GM12878 (cell line): ENCODE results near the gene C20orf96. TPM values are rescaled to one million over a fixed set of nuclear protein-coding genes. Genes with fewer than 3 reads are reported as not detected.

Experiments
- ATAC-seq: fragments of 200-7000 bp; cut with Tn5 transposase; 3 replicates; pipeline ENCODE4 v1.9.1; 2020; ENCODE audit warnings: mild to moderate bottlenecking, moderate library complexity
- BruUV-seq: library from RNA; stranded (reverse); fragments of 400-500 nt; replicated peaks from 2 replicates; lab custom pipeline; 2021; lab: Mats Ljungman, UMichigan
- CTCF ChIA-PET: fragments of 300-600 bp; sonication (Branson Sonifier 250); formaldehyde crosslinking; extraction: SDS; loops from one replicate; lab custom pipeline; 2021; ENCODE audit warnings: inconsistent platforms; lab: Yijun Ruan, JAX
- POLR2A ChIA-PET: fragments of 350-600 bp; formaldehyde crosslinking; extraction: SDS; loops from one replicate; lab custom pipeline; 2021; ENCODE audit warnings: inconsistent platforms; lab: Charles Lee
- RAD21 ChIA-PET: fragments of 300-600 bp; sonication (Branson Sonifier 250); formaldehyde crosslinking; loops from one replicate; lab custom pipeline; 2023; ENCODE audit warnings: antibody characterized with exemption; ENCODE audit not compliant: unreplicated experiment; lab: Charles Lee
- SMC1A ChIA-PET: fragments of 300-600 bp; sonication (Branson Sonifier 250); formaldehyde crosslinking; loops from one replicate; lab custom pipeline; 2023; ENCODE audit not compliant: unreplicated experiment, uncharacterized antibody; lab: Charles Lee
- DNase-seq: peaks from one replicate; pipeline ENCODE4 v3.0.0-alpha.2; 2011; ENCODE audit warnings: low read depth, low spot score
- FAIRE-seq: peaks from 3 replicates; lab custom pipeline; 2011; peaks lifted over from hg19 to GRCh38; lab: Jason Lieb, UNC
- H2AFZ ChIP-seq: 2 replicates; pipeline ENCODE4 v1.6.0; 2011; ENCODE audit warnings: low read depth, low read length, control low read depth; ENCODE audit not compliant: control insufficient read depth
- H3K27ac ChIP-seq: 2 replicates; pipeline ENCODE4 v1.5.1; 2011; ENCODE audit warnings: control low read depth; ENCODE audit not compliant: control insufficient read depth, insufficient read depth
- H3K27me3 ChIP-seq, 2 experiments: replicated peaks in 1 of 2; 2 replicates each; pipeline versions ENCODE4 v1.6.0 to v1.6.1; 2011; ENCODE audit warnings: low read length in 1 of 2; ENCODE audit not compliant: control insufficient read depth in 2 of 2, insufficient read depth in 2 of 2
- H3K36me3 ChIP-seq, 2 experiments: 2 replicates each; pipeline ENCODE4 v1.5.1; 2011; ENCODE audit warnings: low read length in 1 of 2; ENCODE audit not compliant: control insufficient read depth in 2 of 2, insufficient read depth in 2 of 2
- H3K4me1 ChIP-seq: 2 replicates; pipeline ENCODE4 v1.6.1; 2011; ENCODE audit warnings: mild to moderate bottlenecking, low read length, moderate library complexity, mixed read lengths; ENCODE audit not compliant: control insufficient read depth, insufficient read depth
- H3K4me2 ChIP-seq: 2 replicates; pipeline ENCODE4 v1.6.0; 2011; ENCODE audit warnings: control low read depth; ENCODE audit not compliant: control insufficient read depth, insufficient read depth
- H3K4me3 ChIP-seq: fragments of 200-600 bp; sonication (generic); 2 replicates; pipeline ENCODE4 v1.5.1; 2016
- H3K79me2 ChIP-seq: 2 replicates; pipeline ENCODE4 v1.6.0; 2011; ENCODE audit warnings: low read length; ENCODE audit not compliant: control insufficient read depth, insufficient read depth
- H3K9ac ChIP-seq: 2 replicates; pipeline ENCODE4 v1.8.0; 2011; ENCODE audit warnings: low read length, control low read depth, mixed read lengths; ENCODE audit not compliant: control insufficient read depth, insufficient read depth
- H3K9me3 ChIP-seq: replicated peaks from 3 replicates; pipeline ENCODE4 v1.5.1; 2011; ENCODE audit warnings: mild to moderate bottlenecking, low read length; ENCODE audit not compliant: control insufficient read depth, insufficient read depth
- H4K20me1 ChIP-seq: 2 replicates; pipeline ENCODE4 v1.6.0; 2011; ENCODE audit not compliant: control insufficient read depth, insufficient read depth
- ATF7 ChIP-seq: fragments of 450-650 bp; IDR thresholded peaks from 2 replicates; pipeline ENCODE4 v1.6.1; 2016; ENCODE audit warnings: low read depth, mild to moderate bottlenecking
- BCL3 ChIP-seq: IDR thresholded peaks from 2 replicates; pipeline ENCODE4 v1.6.1; 2011; ENCODE audit warnings: borderline replicate concordance, low read depth, mild to moderate bottlenecking, moderate library complexity, low read length; ENCODE audit not compliant: insufficient read depth, poor library complexity, severe bottlenecking
- CEBPB ChIP-seq, 2 experiments: fragments of 150-350 bp in 1 of 2; IDR thresholded peaks; 2 replicates each; pipeline ENCODE4 v1.6.1; 2012 to 2014; ENCODE audit warnings: low read depth in 2 of 2, low read length in 2 of 2, borderline replicate concordance in 1 of 2, inconsistent platforms in 1 of 2
- IRF4 ChIP-seq: IDR thresholded peaks from 2 replicates; pipeline ENCODE4 v1.6.1; 2011; ENCODE audit warnings: low read depth, low read length
- JUND ChIP-seq: IDR thresholded peaks from 2 replicates; pipeline ENCODE4 v1.6.1; 2012; ENCODE audit warnings: low read depth, mild to moderate bottlenecking, low read length, improper control_type of control experiment, moderate library complexity
- PML ChIP-seq: IDR thresholded peaks from 2 replicates; pipeline ENCODE4 v1.6.1; 2012; ENCODE audit warnings: low read length, inconsistent platforms
- RAD21 ChIP-seq: IDR thresholded peaks from 2 replicates; pipeline ENCODE4 v1.6.1; 2011; ENCODE audit warnings: mild to moderate bottlenecking, low read depth, low read length, moderate library complexity; ENCODE audit not compliant: insufficient read depth
- RUNX3 ChIP-seq: IDR thresholded peaks from 2 replicates; pipeline ENCODE4 v1.6.1; 2012; ENCODE audit warnings: low read length, inconsistent platforms
- SPI1 ChIP-seq: IDR thresholded peaks from 2 replicates; pipeline ENCODE4 v1.6.1; 2011; ENCODE audit warnings: low read depth, mild to moderate bottlenecking, low read length, moderate library complexity, borderline replicate concordance; ENCODE audit not compliant: insufficient read depth
- STAT3 ChIP-seq: IDR thresholded peaks from 2 replicates; pipeline ENCODE4 v1.6.1; 2011; ENCODE audit warnings: low read depth, low read length, improper control_type of control experiment
- SUZ12 ChIP-seq: fragments of 200-600 bp; sonication (generic); IDR thresholded peaks from one replicate; pipeline ENCODE4 v1.6.1; 2018; ENCODE audit warnings: antibody characterized with exemption, mild to moderate bottlenecking; ENCODE audit not compliant: unreplicated experiment
- TCF7 ChIP-seq: IDR thresholded peaks from 2 replicates; pipeline ENCODE4 v1.6.1; 2014; ENCODE audit warnings: antibody characterized with exemption, borderline replicate concordance
- ZBTB4 ChIP-seq: fragments of 450-650 bp; formaldehyde crosslinking; IDR thresholded peaks from 2 replicates; pipeline ENCODE4 v1.4.0; 2022; ENCODE audit warnings: mild to moderate bottlenecking, moderate library complexity
- ZSCAN29 ChIP-seq: fragments of 450-650 bp; IDR thresholded peaks from 2 replicates; pipeline ENCODE4 v1.6.1; 2017; ENCODE audit warnings: mild to moderate bottlenecking, moderate library complexity
- WGBS: methylation state at CpG from one replicate; pipeline ENCODE4 v1.1.6; 2016; ENCODE audit warnings: low lambda C conversion rate; ENCODE audit not compliant: insufficient replicate concordance, insufficient coverage; ENCODE audit errors: missing lambda C conversion rate; 5-methylcytosine and 5-hydroxymethylcytosine counted together
- in situ Hi-C: fragments of 300-500 bp; cut with MboI; formaldehyde crosslinking; loops from 9 replicates; pipeline ENCODE4 v1.14.3; 2018; ENCODE audit warnings: mixed read lengths
- intact Hi-C: fragments of 100-400 bp; cut with micrococcal nuclease; formaldehyde crosslinking; loops from one replicate; pipeline ENCODE4 v1.14.2; 2022; ENCODE audit not compliant: unreplicated experiment
- polyA plus RNA-seq, 11 experiments: library from polyadenylated mRNA; depleted of rRNA in 4 of 11; unstranded in 6 of 11; stranded (reverse) in 5 of 11; fragments of >200 nt; fragmentation: Nextera tagmentation in 4 of 11; fragmentation: Illumina TruSeq in 1 of 11; extraction: Ambion mirVana in 4 of 11; extraction: Trizol in 1 of 11; gene quantifications; 1 replicate in 1 of 11; 2 replicates in 10 of 11; pipeline versions ENCODE4 v1.2.1 to v1.2.3, GENCODE V29; 2011 to 2016; ENCODE audit warnings: inconsistent platforms in 2 of 11, missing spikeins in 2 of 11, low read depth in 1 of 11
- total RNA-seq, 4 experiments: library from RNA; depleted of rRNA in 3 of 4; stranded (reverse); fragments of >200 nt in 3 of 4; fragmentation: Illumina TruSeq in 1 of 4; extraction: Trizol in 1 of 4; gene quantifications; 2 replicates each; pipeline versions ENCODE4 v1.2.1 to v1.2.3, GENCODE V29; 2013 to 2021
- TF ChIP-seq, protein P1 (sequence below): fragments of 450-650 bp; IDR thresholded peaks from 2 replicates; pipeline ENCODE4 v1.6.1; 2017; ENCODE audit warnings: mild to moderate bottlenecking
- TF ChIP-seq, protein P2 (sequence below): fragments of 450-650 bp; IDR thresholded peaks from 2 replicates; pipeline ENCODE4 v1.6.1; 2017; ENCODE audit warnings: antibody characterized with exemption, mild to moderate bottlenecking, moderate library complexity

C20orf96 gene
- total and polyA plus RNA-seq, 10 of the 15 experiments (the other 5 are each of a cell fraction or from before 2014, with no cell fraction given) = 1.4 to 8.6 (median 5.9) TPM

DNA sequence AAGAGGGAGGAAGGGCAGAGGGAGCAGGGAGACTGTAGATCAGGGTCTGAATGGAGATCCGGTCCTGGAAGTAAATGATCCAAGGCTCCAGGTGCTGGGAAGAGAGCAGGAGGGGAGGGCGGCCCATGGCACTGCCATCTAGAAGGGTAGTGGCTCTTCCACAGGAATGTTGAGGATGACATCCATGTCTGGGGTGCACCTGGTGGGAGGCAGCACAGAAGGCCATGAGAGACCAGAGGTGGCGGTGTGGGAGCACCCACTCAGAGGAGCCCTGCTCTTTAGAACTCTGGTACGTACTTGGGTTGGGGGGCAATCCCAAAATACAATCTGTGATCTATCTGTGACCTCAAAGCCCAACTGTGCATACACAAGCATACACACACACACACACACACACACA is 19.5 kb downstream of the C20orf96 start:
- H2AFZ ChIP-seq = no peak overlapping the region
- H3K4me3 ChIP-seq = no peak overlapping the region
- DNase-seq (no peak), ATAC-seq (no peak), FAIRE-seq (no peak)
- no peak overlapping the region for H3K9ac ChIP-seq
- H3K9me3 ChIP-seq = no peaks in the 10 kb centered on the region
- RAD21 ChIA-PET = interaction anchor here (1.1 kb wide), 1 partner anchor 59 kb away, joined by 4 read pairs; no protein-coding TSS in a partner anchor
- H3K36me3 ChIP-seq = 0 out of 4 replicates have a peak, but pooled peaks cover 0 to 3% of the 10 kb centered on the region in 2 experiments
- no peak overlapping the region for H3K4me2 ChIP-seq
- H3K27ac ChIP-seq = no peak overlapping the region
- BruUV-seq = no TSS peak
- in situ Hi-C loops = no loop called here
- CTCF ChIA-PET = interaction anchor here (5.6 kb wide), 1 partner anchor 59 kb away, joined by 32 read pairs; no protein-coding TSS in a partner anchor
- WGBS = 49% methylated on average over 4 of the region's 4 CpGs
- POLR2A ChIA-PET = no interaction called here
- H3K4me1 ChIP-seq = no peaks in the 10 kb centered on the region
- no peaks in the 10 kb centered on the region for H3K79me2 ChIP-seq
- intact Hi-C loops = no loop called here
- H4K20me1 ChIP-seq = no peaks in the 10 kb centered on the region
- H3K27me3 ChIP-seq = no peaks in the 10 kb centered on the region
- SMC1A ChIA-PET = no interaction called here
- no peak for TF ChIP-seq STAT3
- TF ChIP-seq SPI1 = no peak
- TF ChIP-seq ZBTB4 (CRISPR knock-in tag) = no peak
- no peak for TF ChIP-seq JUND
- no peak for TF ChIP-seq TCF7
- TF ChIP-seq ZSCAN29 = no peak
- no peak for TF ChIP-seq PML
- TF ChIP-seq RUNX3 = no peak
- no peak for TF ChIP-seq ATF7
- no peak for TF ChIP-seq IRF4
- TF ChIP-seq SUZ12 = no peak
- no peak for TF ChIP-seq BCL3
- TF ChIP-seq RAD21 = no peak
- TF ChIP-seq, protein P1, sequence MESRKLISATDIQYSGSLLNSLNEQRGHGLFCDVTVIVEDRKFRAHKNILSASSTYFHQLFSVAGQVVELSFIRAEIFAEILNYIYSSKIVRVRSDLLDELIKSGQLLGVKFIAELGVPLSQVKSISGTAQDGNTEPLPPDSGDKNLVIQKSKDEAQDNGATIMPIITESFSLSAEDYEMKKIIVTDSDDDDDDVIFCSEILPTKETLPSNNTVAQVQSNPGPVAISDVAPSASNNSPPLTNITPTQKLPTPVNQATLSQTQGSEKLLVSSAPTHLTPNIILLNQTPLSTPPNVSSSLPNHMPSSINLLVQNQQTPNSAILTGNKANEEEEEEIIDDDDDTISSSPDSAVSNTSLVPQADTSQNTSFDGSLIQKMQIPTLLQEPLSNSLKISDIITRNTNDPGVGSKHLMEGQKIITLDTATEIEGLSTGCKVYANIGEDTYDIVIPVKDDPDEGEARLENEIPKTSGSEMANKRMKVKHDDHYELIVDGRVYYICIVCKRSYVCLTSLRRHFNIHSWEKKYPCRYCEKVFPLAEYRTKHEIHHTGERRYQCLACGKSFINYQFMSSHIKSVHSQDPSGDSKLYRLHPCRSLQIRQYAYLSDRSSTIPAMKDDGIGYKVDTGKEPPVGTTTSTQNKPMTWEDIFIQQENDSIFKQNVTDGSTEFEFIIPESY = no peak
- TF ChIP-seq CEBPB (IDR thresholded peaks at IDR 0.05; ENCODE audit: borderline replicate concordance in 1 of 2, low read depth in 2 of 2, low read length in 2 of 2) = no peak
- TF ChIP-seq, protein P2, sequence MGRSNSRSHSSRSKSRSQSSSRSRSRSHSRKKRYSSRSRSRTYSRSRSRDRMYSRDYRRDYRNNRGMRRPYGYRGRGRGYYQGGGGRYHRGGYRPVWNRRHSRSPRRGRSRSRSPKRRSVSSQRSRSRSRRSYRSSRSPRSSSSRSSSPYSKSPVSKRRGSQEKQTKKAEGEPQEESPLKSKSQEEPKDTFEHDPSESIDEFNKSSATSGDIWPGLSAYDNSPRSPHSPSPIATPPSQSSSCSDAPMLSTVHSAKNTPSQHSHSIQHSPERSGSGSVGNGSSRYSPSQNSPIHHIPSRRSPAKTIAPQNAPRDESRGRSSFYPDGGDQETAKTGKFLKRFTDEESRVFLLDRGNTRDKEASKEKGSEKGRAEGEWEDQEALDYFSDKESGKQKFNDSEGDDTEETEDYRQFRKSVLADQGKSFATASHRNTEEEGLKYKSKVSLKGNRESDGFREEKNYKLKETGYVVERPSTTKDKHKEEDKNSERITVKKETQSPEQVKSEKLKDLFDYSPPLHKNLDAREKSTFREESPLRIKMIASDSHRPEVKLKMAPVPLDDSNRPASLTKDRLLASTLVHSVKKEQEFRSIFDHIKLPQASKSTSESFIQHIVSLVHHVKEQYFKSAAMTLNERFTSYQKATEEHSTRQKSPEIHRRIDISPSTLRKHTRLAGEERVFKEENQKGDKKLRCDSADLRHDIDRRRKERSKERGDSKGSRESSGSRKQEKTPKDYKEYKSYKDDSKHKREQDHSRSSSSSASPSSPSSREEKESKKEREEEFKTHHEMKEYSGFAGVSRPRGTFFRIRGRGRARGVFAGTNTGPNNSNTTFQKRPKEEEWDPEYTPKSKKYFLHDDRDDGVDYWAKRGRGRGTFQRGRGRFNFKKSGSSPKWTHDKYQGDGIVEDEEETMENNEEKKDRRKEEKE = no peak
